Ovary (tissue), 9 donors: ENCODE data around the gene NCEH1. TPM values are rescaled to one million over a fixed set of nuclear protein-coding genes. Genes with fewer than 3 reads are reported as not detected.
"Not testable (repeated sequence)": the region's sequence is repeated elsewhere in the genome, so short reads cannot be mapped to it uniquely, and the experiment has no call there.

ENCODE experiments used
- DNase-seq, 5 donors: peaks; one replicate each; pipeline ENCODE4 v3.0.0-alpha.2; 2019 to 2020
- H3K27ac ChIP-seq, 2 donors: fragments of 200-600 bp; one replicate each; pipeline versions ENCODE4 v1.5.1 to v1.8.0; 2019 to 2022
- H3K27me3 ChIP-seq: fragments of 200-600 bp; one replicate; pipeline ENCODE4 v1.8.0; 2022
- H3K36me3 ChIP-seq: fragments of 200-600 bp; sonication (generic); one replicate; pipeline ENCODE4 v1.5.1; 2019
- H3K4me1 ChIP-seq: one replicate; pipeline ENCODE4 v1.8.1; 2013; ENCODE audit warnings: mild to moderate bottlenecking, moderate library complexity; ENCODE audit not compliant: insufficient read depth
- H3K4me3 ChIP-seq: fragments of 200-600 bp; sonication (generic); one replicate; pipeline ENCODE4 v1.5.1; 2017
- H3K9me3 ChIP-seq, 2 donors: fragments of 200-600 bp in 1 of 2; sonication (generic) in 1 of 2; one replicate each; pipeline versions ENCODE4 v1.5.1 to v1.8.1; 2013 to 2019; ENCODE audit warnings: mild to moderate bottlenecking in 1 of 2, moderate library complexity in 1 of 2
- CTCF ChIP-seq, 3 donors: fragments of 450-650 bp in 2 of 3; fragments of 200-600 bp in 1 of 3; IDR thresholded peaks; one replicate each; pipeline versions ENCODE4 v1.5.1 to v1.8.0; 2016 to 2022; ENCODE audit warnings: antibody characterized with exemption in 3 of 3, mild to moderate bottlenecking in 1 of 3
- EP300 ChIP-seq: sonication (generic); formaldehyde crosslinking; IDR thresholded peaks from one replicate; pipeline ENCODE4 v1.6.1; 2017; ENCODE audit warnings: antibody characterized with exemption
- POLR2A ChIP-seq: fragments of 450-650 bp; IDR thresholded peaks from one replicate; pipeline ENCODE4 v1.6.1; 2017; ENCODE audit warnings: antibody characterized with exemption, mild to moderate bottlenecking, moderate library complexity
- WGBS, 3 donors: extraction: QIAGEN DNeasy Blood & Tissue Kit in 1 of 3; methylation state at CpG; one replicate each; pipeline versions ENCODE4 v1.1.5 to v1.1.7; 2013 to 2017; 5-methylcytosine and 5-hydroxymethylcytosine counted together
- intact Hi-C, 4 donors: fragments of 100-400 bp; cut with DNase I; formaldehyde crosslinking; loops; one replicate each; pipeline versions ENCODE4 v1.11.0 to v1.15.1; 2022 to 2023
- polyA plus RNA-seq, 2 donors: library from polyadenylated mRNA; stranded (reverse); fragments of 200-250 nt in 1 of 2; fragments of 350-450 nt in 1 of 2; fragmentation: Illumina TruSeq in 1 of 2; extraction: RNeasy Lipid Tissue Mini Kit (QIAGEN cat#74804) in 1 of 2; gene quantifications; one replicate each; pipeline ENCODE4 v1.2.3, GENCODE V29; 2013 to 2014
- total RNA-seq, 7 donors: library from RNA; depleted of rRNA in 2 of 7; stranded (reverse); fragments of >200 nt in 2 of 7; fragmentation: NEBNext Ultra II Directional in 3 of 7; extraction: Animal tissue kit (Norgen Biotek cat#: 25700) in 3 of 7; gene quantifications; one replicate each; pipeline versions ENCODE4 v1.1.0 to v1.2.4, GENCODE V29; 2016 to 2023
- donor health status: DM: no; HTN: no; CAD: no; lungs with moderate emphysema.
- donor health status: DM: no; HTN: no; CAD: no.
- donor health status: Bipolar disorder and iron deficiency.
- donor health status: DM: yes; HTN: yes; CAD: no.
- donor health status: DM: no; HTN: no; CAD: no.
- donor health status: DM: yes; HTN: yes; CAD: no.

The NCEH1 gene
- total and polyA plus RNA-seq, 9 donors, result 1.4 to 15.8 (median 4.5) TPM

- 45 to 55% (median 53%) methylated on average over 2 of the region's 2 CpGs for WGBS, 3 donors
- H3K4me1 ChIP-seq, result no peaks in the 10 kb centered on the region
Observed at GRCh38 chr3:172673210-172673679, 37.6 kb downstream of the NCEH1 start.

GRCh38 chr3:172669021-172669420 is 41.8 kb downstream of the NCEH1 start:
- H3K27ac ChIP-seq, result no peak overlapping the region
- no peaks in the 10 kb centered on the region for H3K27me3 ChIP-seq
- 68 to 78% (median 70%) methylated on average over 4 of the region's 4 CpGs for WGBS, 3 donors
- intact Hi-C loops, result no loop called here
- no peak for DNase-seq
- H3K36me3 ChIP-seq, result no peaks in the 10 kb centered on the region
- no peaks in the 10 kb centered on the region for H3K9me3 ChIP-seq
- H3K4me1 ChIP-seq, result no peaks in the 10 kb centered on the region
- no peak overlapping the region for H3K4me3 ChIP-seq
- TF ChIP-seq EP300, result no peak
- no peak for TF ChIP-seq CTCF (IDR thresholded peaks at IDR 0.05)
- TF ChIP-seq POLR2A, result no peak

More at GRCh38 chr3:172673210-172673679, 37.6 kb downstream of the NCEH1 start:
- intact Hi-C loops, result no loop called here
- Histone ChIP-seq H3K27me3 (no peaks in the 10 kb centered on the region), H3K9me3 (no peaks in the 10 kb centered on the region), H3K27ac (no peak overlapping the region), H3K4me3 (no peak overlapping the region), H3K36me3 (no peaks in the 10 kb centered on the region)
- TF ChIP-seq POLR2A (no peak), EP300 (no peak), CTCF (IDR thresholded peaks at IDR 0.05) (no peak)
- no peak for DNase-seq

- TF ChIP-seq CTCF (IDR thresholded peaks at IDR 0.05) (peak in 2 of 3 donors; percentile 56 to 65), POLR2A (no peak), EP300 (no peak)
- no peaks in the 10 kb centered on the region for H3K9me3 ChIP-seq
- intact Hi-C loops, result no loop called here
- WGBS, 3 donors, result 61 to 70% (median 65%) methylated on average over 16 of the region's 16 CpGs
- H3K4me1 ChIP-seq, result no peaks in the 10 kb centered on the region
- H3K4me3 ChIP-seq, result no peak overlapping the region
- no peaks in the 10 kb centered on the region for H3K27me3 ChIP-seq
- no peaks in the 10 kb centered on the region for H3K36me3 ChIP-seq
- no peak overlapping the region for H3K27ac ChIP-seq
- DNase-seq, result peak; percentile 38 to 76 (median 51)
Observed at GRCh38 chr3:172666873-172667694, 43.8 kb downstream of the NCEH1 start.

GRCh38 chr3:172666181-172666872 is 44.5 kb downstream of the NCEH1 start:
- TF ChIP-seq EP300 (no peak), POLR2A (no peak), CTCF (IDR thresholded peaks at IDR 0.05) (no peak)
- no peak for DNase-seq
- Histone ChIP-seq H3K4me3 (no peak overlapping the region), H3K36me3 (no peaks in the 10 kb centered on the region), H3K4me1 (no peaks in the 10 kb centered on the region), H3K27me3 (no peaks in the 10 kb centered on the region), H3K27ac (no peak overlapping the region), H3K9me3 (no peaks in the 10 kb centered on the region)
- intact Hi-C loops, result no loop called here
- WGBS, 3 donors, result 67 to 76% (median 75%) methylated on average over 10 of the region's 10 CpGs

- H3K9me3 ChIP-seq, H3K27ac ChIP-seq, H3K4me1 ChIP-seq, intact Hi-C loops, H3K27me3 ChIP-seq, H3K36me3 ChIP-seq, H3K4me3 ChIP-seq, DNase-seq: not testable (repeated sequence)
- 85 to 90% (median 86%) methylated on average over 9 of the region's 9 CpGs for WGBS, 3 donors
Observed at GRCh38 chr3:172665510-172665909, 45.4 kb downstream of the NCEH1 start.

- H3K4me1 ChIP-seq, H3K27me3 ChIP-seq, intact Hi-C loops, H3K27ac ChIP-seq, H3K4me3 ChIP-seq, H3K36me3 ChIP-seq, H3K9me3 ChIP-seq, DNase-seq: not testable (repeated sequence)
- WGBS, 3 donors, result 95 to 100% (median 100%) methylated on average over 1 of the region's 1 CpG
Observed at GRCh38 chr3:172660421-172660820, 50.4 kb downstream of the NCEH1 start.
